ENCODE data around the gene ADAD2.

The ADAD2 gene

DNA sequence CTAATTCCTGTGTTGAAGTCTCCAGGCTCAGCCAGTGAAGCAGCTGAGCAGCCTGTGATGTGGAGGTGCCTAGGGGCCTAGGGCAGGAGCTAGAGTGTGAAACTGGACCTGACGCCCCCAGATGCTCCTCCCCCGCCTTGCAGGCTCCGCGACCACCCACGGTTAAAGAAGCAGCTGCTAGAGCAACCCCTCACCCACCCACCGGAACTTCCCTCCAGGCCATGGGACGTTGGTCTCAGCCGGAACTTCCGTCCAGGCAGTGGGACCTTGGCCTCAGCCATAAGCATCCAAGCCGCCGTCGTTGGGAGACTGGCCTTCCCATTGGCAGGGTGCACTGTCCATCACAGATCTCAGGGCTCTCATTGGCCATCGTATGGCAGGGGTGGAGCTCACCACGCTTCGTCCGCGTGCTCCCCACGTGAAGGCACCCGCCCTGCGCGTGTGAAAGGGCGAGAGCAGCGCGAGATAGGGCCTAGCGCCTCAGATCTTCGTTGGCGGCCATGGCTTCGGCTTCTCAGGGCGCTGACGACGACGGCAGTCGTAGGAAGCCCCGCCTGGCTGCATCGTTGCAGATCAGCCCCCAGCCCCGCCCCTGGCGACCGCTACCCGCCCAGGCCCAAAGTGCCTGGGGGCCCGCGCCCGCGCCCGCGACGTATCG, at the start of gene ADAD2:
TSS of gene ADAD2 (plus strand) at position 427 of the 658 bp plus-strand sequence. CDS start at position 501, 74 bp downstream.
- DNase-seq: no peak

DNA sequence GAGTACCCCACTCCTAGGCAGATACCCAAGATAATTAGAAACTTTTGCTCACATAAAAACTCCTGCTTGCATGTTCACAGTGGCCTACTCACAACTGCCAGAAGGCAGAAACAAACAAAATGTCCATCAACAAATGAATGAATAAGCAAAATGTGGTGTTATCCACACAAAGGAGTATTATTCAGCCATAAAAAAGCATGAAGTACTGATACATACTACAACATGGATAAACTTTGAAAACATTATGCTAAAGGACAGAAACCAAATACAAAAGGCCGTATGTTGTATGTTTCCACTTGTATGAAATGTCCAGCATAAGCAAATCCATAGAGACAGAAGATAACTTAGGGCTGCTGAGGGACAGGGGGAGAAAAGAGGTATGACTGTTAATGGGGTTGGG, 47.9 kb upstream of the ADAD2 start:
- DNase-seq: no peak

DNA sequence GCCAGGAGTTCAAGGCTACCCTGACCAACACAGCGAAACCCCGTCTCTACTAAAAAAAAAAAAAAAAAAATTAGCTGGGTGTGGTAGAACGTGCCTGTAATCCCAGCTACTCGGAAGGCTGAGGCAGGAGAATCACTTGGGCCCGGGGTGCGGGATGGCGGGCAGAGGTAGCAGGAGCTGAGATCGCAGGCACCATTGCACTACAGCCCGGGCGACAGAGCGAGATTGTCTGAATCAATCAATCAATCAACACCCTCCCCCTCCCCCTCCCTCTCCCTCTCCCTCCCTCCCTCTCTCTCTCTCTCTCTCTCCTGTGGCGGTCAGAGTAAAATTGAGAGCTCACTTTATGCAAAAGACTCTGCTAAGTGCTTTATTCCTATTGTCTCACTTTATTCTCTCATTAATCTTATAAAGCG, 47.2 kb upstream of the ADAD2 start:
- no peak for DNase-seq

DNA sequence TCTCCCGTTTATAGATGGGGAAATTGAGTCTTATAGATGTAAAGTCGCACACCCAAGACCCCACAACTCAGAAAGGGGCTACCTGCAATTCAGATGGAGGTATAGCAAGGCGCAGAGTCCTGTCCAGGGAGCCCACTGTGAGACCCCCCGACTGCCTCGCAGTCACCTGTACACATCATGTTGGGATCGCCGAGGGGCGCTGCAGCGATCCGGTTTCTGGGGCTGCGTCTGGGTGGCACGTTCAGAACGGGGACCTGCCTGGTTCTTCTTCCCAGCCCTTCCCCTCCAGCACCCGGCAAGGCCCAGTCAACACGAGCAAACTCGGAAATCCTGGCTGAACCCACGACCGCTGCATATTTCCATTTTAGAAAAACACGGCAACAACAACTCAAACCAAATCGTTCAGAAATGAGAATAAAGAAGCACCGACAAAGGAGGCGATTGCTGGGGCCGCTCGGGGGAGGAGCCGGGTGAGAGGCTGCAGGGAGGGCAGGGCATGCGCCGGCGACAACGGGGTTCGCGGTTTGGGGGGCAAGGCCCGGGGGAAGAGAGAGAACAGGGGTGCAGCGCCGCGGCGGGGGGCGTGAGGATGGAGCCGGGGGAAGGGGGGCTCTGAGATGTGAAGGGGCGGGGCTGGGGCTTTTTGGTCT, 46.6 kb upstream of the ADAD2 start:
- no peak for DNase-seq

DNA sequence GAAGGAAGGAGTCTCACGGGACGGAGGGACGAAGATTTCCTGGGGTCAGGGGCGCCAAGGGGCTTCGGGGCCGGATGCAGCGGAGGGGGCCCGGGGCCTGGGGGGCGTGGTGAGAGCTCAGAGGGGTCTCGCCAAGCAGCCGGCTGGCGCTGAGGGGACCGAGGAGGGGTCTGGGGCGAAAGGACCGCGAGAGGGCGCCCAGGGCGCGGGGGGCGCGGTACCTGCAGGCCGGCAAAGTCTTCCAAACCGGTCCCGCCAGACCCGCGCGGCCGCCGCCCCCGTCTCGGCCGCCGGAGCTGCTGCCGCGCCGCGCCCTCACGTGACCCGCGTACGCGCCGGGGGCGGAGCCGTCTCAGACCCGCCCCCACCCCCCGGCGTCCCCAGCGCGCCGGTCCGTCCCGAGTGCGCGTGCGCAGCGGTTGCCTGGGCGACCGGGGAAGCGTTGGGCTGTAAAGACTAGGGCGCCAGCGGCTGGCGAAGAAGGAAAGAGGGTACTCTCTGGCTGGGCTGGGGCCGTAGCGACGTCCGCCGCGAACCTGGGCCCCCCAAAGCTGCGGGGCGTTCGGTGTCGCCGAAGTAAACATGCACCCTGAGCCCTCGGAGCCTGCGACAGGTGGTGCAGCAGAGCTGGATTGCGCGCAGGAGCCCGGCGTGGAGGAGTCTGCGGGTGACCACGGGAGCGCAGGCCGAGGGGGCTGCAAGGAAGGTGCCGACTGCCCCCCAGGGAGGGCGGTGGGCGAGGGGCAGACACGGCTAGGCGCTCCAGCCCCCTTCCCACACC, 45.9 kb upstream of the ADAD2 start, which contains the start of the genes DNAAF1 and HSDL1:
TSS of gene DNAAF1 (plus strand) at position 450 of the 781 bp plus-strand sequence. CDS start at position 583, 133 bp downstream.
TSS of gene HSDL1 (minus strand) at position 319 of the 781 bp plus-strand sequence. CDS start 13,856 bp downstream, outside the sequence.
- no peak for DNase-seq

DNA sequence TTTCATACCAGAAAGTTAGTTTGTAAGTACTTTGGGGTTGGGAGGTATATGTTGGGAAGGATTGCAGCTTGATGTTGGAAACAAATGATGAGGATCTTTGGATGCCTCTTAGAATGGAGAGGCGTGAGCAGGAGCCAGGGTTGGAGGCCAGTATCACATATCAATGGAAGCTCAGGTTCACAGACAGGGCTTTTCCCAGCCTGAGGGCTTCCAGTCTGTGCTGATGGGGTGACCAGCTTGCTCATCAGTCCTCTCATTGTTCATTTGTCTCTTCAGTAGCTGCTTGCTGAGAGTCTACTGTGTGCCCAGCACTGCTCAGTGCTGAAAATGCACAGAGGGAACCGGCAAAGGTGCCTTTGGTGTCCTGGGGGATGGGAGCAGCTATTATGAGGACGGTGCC, 40.0 kb upstream of the ADAD2 start:
- DNase-seq: no peak

DNA sequence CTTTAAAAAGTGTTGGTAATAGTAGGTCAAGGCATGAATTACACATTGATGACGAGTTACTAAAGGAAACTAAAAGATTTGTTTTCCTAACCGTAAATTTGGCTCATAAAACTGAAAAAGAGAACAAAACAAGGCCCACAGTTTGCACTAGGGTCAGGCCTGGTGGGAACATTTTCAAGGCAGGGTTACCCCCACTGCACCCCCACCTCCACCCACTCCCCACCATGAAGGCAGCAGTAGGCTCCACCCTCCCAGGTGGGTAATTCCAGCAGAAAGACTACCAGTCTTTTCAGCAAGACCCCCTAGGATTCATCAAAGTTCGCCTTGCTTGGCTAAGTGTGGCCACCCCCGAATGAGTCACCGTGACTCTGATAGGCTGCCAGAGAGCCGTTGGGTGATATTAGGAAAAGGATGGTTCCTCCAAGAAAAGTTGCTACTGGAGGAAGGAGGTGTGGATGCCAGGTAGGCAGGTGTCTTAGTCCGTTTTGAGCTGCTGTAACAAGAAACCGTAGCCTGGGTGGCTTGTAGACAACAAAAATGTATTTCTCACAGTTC, 37.2 kb upstream of the ADAD2 start:
- DNase-seq: no peak

DNA sequence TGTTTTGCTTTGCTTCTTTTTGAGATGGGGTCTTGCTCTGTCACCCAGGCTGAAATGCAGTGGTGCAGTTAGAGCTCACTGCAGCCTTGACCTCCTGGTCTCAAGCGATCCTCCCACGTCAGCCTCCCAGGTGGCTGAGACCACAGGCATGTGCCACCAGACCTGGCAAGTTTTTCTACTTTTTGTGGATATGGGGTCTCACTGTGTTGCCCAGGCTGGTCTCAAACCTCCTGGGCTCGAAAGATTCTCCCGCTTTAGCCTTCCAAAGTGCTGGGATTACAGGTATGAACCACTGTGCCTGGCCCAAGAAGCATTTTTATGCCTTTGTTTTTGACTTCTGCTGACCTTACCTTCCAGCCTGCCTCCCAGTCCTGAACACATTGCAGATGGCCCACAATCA, 35.7 kb upstream of the ADAD2 start:
- DNase-seq: no peak

DNA sequence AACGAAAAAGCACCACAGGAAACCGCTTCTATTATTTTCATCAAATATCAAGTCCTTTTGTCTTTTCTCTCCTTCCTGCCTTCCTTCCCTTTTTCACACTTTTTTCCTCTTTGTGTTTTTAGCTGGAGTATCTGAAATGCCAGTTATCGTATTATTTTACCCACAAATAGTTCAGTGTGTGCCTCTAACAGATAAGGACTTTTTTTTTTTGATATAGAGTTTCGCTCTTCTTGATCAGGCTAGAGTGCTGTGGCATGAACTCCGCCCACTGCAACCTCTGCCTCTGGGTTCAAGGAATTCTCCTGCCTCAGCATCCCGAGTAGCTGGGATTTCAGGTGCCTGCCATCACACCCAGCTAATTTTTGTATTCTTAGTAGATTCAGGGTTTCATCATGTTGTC, 35.2 kb upstream of the ADAD2 start:
- DNase-seq: no peak

DNA sequence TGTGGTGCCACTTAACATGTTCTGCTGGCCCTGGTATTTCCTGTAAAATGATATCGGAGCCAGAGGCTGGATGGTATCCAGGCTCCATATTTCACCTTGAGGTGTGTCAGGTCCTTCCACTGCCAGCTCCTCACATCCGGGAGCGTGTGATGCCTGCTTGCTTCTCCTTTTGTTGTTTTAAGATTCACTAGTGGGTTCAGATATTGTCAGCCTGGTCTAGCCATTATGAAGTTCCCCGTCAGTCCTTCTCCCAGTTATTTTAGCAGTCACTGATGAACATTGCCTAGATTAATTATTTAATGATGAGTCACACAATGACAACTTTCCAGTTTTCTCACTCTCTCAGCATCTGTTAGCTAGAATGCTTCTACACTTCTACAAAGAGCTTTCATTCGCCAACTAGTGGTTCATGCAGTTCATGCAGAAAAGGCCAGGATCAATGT, 34.6 kb upstream of the ADAD2 start:
- DNase-seq: no peak

DNA sequence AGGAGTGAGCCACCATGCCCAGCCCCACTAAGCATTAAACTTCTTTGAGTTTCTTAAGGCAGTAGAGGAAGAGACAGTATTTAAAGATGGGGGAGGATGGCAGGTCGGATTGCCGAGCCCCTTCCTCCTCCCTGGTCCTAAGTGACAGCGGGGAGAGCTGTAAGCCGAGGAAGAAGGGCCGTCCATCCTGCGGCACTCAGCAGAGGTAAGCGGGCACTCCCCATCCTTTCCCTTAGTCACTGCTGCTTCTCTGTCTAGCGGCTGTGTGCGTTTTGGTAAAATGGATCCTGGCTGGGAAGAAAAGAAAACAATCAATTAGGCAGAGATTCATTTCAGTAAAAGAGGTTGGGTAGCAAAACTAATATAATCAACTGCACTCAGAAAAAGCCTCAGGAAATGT, 31.9 kb upstream of the ADAD2 start:
- no peak for DNase-seq

DNA sequence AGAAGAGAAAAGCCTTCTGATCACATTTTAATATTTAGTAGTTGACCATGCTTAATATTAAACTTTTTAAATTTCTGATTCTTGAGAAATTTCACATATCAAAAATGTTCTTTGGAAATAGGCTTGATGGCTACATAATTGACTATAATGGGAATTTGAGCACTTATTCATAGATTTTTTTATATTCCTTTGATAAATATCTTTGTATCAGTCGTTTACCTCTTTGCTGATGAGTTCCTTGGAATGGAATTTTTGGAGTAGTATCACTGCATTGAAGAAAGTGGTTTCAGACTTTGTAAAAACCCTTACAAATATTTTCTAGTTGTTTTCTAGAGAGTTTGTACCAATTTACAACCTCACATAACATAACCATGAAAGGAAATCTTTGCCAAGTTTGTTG, 31.2 kb upstream of the ADAD2 start:
- no peak for DNase-seq

DNA sequence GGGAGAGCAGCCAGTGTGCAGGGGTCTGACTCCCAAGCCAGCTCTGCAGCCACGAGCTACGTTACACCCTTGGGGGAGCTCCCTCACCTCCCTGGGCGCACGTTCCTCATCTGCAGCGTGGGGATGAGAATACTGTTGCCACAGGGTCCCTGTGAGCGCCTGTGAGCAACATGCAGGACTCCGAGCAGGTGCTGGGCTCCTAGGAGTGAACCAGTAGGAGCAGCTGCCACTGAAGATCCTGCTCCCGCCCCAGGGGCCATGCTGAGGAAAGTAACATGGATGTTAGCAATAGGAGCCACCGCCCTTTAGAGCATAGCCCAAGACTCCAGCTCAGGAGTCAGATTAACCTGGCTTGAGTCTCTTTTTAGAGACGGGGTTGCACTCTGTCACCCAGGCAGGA, 29.9 kb upstream of the ADAD2 start:
- DNase-seq: no peak

DNA sequence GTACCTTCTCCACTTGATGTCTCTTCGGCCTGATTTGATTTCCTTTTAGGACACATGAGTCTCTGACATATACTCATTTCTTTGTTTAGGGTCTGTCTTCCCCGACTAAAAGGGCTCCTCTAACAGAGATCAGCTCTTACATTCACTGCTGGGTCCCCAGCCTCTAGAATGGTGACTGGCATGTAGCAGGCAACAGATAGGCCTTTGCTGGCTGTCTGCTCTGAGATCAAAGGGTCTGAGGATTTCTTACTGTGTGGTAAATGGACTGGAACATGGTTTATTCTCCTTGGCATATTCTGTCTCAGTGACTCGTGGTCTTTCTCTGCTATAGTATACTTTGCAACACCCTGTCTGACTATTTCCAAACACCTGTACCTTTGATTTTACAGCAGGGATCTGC, 29.2 kb upstream of the ADAD2 start:
- DNase-seq: no peak

DNA sequence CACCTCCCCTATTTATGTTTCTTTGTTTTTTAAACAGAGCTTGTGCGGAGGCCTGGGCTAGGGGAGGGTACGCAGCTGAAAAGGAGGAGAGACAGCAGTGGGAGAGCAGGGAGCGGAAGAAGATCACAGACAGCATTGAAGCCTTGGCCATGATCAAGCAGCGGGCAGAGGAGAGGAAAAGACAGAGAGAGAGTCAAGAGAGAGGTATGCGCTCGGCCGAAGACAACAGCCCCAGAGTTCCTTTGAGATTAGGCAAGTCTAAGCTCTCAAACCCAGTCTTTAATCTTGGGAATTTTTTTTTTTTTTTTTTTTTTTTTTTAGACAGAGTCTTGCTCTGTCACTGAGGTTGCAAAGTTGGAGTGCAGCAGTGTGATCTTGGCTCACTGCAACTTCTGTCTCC, 25.2 kb upstream of the ADAD2 start:
- DNase-seq: no peak

DNA sequence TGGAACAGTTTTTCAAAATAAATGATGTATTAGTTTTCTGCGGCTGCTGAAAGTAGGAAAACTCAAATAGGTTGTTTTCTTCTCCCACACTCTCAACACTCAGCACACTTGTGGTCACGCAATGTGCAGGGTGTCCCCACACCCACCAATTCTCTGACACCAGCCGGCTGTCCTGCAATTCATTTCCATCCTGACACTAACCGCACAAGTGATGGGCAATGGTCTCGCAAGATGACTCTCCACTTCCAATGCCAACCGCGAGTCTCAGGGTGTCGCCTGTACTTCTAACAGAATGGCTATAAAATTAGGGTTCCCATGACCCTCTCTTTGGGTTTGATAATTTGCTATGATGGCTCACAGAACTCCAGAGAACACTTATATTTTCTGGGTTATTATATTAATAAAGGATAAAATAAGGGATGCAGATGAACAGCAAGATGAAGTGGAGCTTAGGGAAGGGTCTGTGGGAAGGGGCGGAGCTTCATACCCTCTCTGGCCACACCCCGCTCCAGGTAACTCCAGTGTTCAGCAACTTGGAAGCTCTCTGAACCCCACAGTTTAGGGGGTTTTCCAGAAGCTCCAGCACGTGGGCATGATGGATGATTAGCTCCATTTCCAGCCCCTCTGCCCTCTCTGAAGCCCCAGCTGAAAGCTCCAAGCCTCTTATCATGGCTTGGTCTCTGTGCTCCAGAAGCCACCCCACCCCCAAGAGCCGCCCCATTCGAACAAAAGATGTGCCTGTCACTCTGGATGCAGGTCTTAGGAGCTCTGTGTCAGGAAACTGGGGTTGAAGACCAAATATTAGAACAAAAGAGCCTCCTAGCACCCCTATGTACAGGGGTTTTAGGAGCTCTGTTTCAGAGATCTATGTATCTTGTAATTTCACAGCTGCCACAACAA, 23.9 kb upstream of the ADAD2 start:
- no peak for DNase-seq

DNA sequence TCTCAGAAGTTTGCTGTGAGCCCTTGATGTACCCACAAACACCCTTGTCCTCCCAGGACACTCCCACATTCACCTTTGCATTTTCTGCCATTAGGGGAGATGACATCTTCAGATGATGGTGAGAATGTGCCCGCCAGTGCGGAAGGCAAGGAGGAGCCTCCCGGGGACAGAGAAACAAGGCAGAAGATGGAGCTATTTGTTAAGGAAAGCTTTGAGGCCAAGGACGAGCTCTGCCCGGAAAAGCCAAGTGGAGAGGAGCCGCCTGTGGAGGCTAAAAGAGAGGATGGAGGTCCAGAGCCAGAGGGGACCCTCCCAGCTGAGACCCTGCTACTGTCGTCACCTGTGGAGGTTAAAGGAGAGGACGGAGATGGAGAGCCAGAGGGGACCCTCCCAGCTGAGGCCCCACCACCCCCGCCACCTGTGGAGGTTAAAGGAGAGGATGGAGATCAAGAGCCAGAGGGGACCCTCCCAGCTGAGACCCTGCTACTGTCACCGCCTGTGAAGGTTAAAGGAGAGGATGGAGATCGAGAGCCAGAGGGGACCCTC, 21.1 kb upstream of the ADAD2 start:
- no peak for DNase-seq

DNA sequence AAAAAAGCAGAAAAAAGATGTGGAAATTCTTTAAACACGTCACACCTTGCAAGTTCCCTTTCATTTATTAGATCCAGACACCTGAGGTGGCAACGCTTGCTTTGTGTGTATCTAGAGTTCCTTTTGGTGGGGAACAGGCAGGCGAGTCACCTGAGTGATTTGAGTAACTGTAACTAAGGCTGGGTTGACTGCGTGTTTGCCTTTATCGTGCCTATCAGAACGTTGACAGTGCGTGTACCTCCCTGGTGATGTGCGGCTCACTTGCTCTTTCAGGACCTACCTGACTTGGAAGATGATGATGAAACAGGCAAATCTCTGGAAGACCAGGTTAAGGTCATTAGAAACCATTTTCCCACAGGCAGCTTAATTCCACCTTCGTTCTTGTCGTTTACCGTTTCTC, 16.6 kb upstream of the ADAD2 start:
- DNase-seq: no peak

DNA sequence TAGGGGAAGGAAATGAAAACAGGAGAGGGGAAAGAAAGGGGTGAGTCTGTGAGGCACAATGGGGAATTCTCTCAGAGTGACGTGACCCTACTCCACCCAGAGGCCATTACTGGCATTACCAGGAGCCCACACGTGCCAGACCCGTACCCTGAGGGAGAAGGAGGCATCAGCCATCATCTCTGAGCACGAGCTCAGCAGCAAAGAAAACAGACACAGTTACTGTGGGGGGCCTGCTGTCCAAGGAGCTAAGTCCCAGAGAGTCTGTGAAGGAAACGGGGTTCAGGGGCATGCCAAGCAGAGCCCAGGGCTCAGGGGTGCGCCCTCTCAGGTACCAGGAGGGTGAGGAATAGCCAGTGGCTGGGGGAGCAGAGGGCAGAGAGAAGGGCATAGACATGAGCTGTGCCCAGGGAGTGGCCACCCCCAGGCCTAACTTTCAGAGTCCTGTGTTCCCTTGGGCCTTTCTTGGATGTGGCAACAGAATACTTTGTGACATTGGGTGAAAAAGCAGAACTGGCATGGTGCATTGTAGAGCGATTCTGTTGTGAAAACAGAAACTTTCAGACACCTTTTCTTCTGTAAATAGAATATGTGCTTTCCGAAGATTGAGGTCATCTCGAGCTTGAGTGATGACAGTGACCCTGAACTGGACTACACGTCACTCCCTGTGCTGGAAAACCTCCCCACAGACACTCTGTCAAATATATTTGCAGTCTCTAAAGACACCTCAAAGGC, 15.4 kb upstream of the ADAD2 start:
- DNase-seq: no peak

DNA sequence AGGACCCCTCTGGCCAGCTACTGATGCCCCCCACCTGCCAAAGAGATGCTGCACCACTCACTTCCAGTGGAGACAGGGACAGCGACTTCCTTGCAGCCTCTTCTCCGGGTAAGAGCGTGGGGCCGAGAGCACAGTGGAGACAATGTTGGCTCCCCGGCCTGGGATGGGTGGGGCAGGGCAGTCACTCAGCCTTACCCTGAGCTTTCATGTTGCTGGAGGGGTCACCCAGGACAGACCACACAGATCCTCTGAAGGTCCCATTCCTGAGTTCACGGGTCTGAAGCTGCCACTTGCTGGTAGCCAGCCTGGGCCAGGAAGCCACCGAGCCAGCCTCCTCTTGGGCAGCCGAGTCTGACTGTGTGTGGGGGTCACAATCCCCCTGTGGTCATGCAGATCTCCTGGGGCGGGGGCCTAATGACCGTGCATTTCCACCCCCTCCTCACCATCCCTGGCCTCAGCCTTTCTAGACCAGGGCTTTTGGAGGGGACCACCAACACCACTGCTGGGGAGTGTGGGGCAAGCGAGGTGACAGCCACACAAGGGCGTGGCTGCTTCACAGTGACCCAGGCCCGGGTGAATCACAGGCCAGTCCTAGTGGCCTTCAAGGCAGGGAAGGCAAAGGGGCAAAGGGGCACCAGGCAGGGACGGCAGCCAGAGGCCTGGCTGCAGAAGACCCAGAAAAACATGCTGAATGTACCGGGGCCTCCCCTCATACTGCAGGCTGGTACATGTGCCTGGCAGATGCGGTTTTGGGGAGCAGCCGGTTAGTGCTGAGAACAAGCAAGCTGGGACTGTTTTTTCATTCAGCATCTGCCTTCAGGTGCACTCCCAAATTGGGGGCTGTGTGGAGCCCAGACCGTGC, 14.5 kb upstream of the ADAD2 start:
- no peak for DNase-seq

DNA sequence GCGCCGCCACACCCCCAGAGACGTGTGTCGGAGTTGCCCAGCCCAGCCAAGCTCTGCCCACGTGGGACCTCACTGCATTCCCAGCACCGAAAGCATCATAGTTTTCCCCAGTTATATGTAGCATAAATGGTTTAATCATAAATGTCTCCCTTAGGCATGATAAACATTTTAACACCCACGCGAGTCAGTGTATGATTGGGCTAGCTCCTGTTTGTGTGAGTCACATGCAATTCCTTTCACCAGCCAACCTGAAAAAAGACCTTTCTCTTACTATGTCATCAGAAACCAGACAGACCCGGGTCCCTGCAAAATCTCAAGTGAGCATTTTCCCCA, 13.2 kb upstream of the ADAD2 start:
- no peak for DNase-seq

Data from NCI-H187 treated with DMSO at 0.1 percent for 48 hours (cell line).